Peyer's patch (tissue), 4 donors: ENCODE data around the gene TMEM86B. TPM values are rescaled to one million over a fixed set of nuclear protein-coding genes. Genes with fewer than 3 reads are reported as not detected.

Experiments used
- DNase-seq, 3 donors: peaks; one replicate each; pipeline ENCODE4 v3.0.0-alpha.2; 2017 to 2019
- H3K27ac ChIP-seq, 4 donors: fragments of 200-600 bp; sonication (generic); one replicate each; pipeline ENCODE4 v1.5.1; 2016 to 2019
- H3K27me3 ChIP-seq, 2 donors: fragments of 200-600 bp; sonication (generic); one replicate each; pipeline ENCODE4 v1.5.1; 2019
- H3K36me3 ChIP-seq, 3 donors: fragments of 200-600 bp; sonication (generic); one replicate each; pipeline ENCODE4 v1.5.1; 2016 to 2019
- H3K4me1 ChIP-seq, 4 donors: fragments of 200-600 bp; sonication (generic); one replicate each; pipeline ENCODE4 v1.5.1; 2016 to 2019
- H3K4me3 ChIP-seq, 4 donors: fragments of 200-600 bp; sonication (generic); 1 replicate in 3 of 4; 2 replicates in 1 of 4; pipeline ENCODE4 v1.5.1; 2016 to 2019; ENCODE audit warnings: mild to moderate bottlenecking in 1 of 4
- H3K9me3 ChIP-seq, 4 donors: fragments of 200-600 bp; sonication (generic); one replicate each; pipeline ENCODE4 v1.5.1; 2016 to 2019; ENCODE audit warnings: mild to moderate bottlenecking in 1 of 4
- CTCF ChIP-seq, 6 experiments: fragments of 450-650 bp in 4 of 6; fragments of 200-600 bp in 2 of 6; sonication (generic) in 1 of 6; IDR thresholded peaks; one replicate each; pipeline ENCODE4 v1.5.1; 2017 to 2019; ENCODE audit warnings: antibody characterized with exemption in 6 of 6, mild to moderate bottlenecking in 3 of 6, moderate library complexity in 1 of 6
- POLR2A ChIP-seq, 2 donors: fragments of 450-650 bp; IDR thresholded peaks; one replicate each; pipeline ENCODE4 v1.5.1; 2017; ENCODE audit warnings: antibody characterized with exemption in 2 of 2, mild to moderate bottlenecking in 2 of 2, moderate library complexity in 2 of 2
- total RNA-seq, 4 donors: library from RNA; depleted of rRNA; stranded (reverse); fragments of >200 nt; gene quantifications; one replicate each; pipeline ENCODE4 v1.1.0, GENCODE V29; 2016

Gene TMEM86B
- total RNA-seq, 4 donors from 2014 or later = 9.1 to 39.8 (median 15.1) TPM

- Histone ChIP-seq H3K27ac (no peak overlapping the region), H3K9me3 (no peaks in the 10 kb centered on the region), H3K4me1 (peaks cover 0 to 8% (median 1%) of the 10 kb centered on the region in 4 donors), H3K4me3 (no peak overlapping the region), H3K36me3 (peaks cover 0 to 26% (median 0%) of the 10 kb centered on the region in 3 donors), H3K27me3 (no peaks in the 10 kb centered on the region)
- TF ChIP-seq POLR2A (IDR thresholded peaks at IDR 0.05) = no peak
- no peak for TF ChIP-seq CTCF (IDR thresholded peaks at IDR 0.05)
- no peak for DNase-seq
These were observed 5.1 kb downstream of the TMEM86B start for GRCh38 chr19:55223291-55224037.

- H3K9me3 ChIP-seq = no peaks in the 10 kb centered on the region
These were observed 8.0 kb downstream of the TMEM86B start for GRCh38 chr19:55220525-55220924.

DNA sequence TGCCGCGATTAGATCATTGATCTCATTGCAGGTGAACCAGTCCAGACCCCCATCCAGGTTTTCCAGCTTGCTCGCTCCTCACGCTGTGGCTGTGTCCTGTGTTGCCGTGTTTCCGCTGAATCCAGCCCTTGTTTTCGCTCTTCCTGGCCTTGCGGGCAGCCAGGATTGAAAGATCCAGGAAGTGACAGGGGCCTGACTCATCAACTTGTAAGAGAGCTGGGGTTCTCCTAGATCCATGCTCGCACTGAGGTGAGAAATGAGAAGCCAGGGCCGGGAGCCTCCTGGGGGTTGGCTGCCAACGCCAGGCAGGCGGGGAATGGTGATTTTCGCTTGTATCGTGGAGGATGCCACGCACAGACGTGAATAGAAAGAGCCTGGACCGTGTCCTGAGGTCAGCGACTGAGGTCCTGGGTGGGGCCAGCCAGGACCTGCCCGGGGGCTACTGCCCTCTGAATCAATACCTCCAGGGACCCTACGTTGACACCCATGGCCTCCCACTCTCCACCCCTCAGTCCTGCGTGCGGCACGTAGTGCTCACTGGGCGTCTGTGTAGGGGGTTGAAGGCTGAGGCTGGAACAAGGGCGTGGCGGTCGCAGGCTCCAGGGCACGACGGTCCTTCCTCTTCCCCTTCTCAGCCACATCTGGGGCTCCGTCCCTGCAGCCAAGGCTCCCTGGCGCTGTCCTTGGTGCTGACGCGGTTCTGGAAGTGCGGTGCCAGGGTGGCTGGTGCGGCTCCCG, 11.9 kb downstream of the TMEM86B start:
- H3K9me3 ChIP-seq = peaks cover 0 to 9% (median 4%) of the 10 kb centered on the region in 4 donors
- no peaks in the 10 kb centered on the region for H3K27me3 ChIP-seq
- H3K36me3 ChIP-seq = no peaks in the 10 kb centered on the region
- peak overlapping the region in 3 of 4 donors; percentile 68 to 91 (median 89) for H3K27ac ChIP-seq
- TF ChIP-seq CTCF (IDR thresholded peaks at IDR 0.05) (peak in 2 of 6 experiments; percentile 3 to 21), POLR2A (IDR thresholded peaks at IDR 0.05) (peak; percentile 28 to 68)
- DNase-seq = peak; percentile 25 to 91 (median 89)
- H3K4me3 ChIP-seq = peak overlapping the region in 3 of 4 donors; percentile 27 to 65 (median 61)
- H3K4me1 ChIP-seq = peaks cover 0 to 13% (median 1%) of the 10 kb centered on the region in 4 donors

More at GRCh38 chr19:55220525-55220924, 8.0 kb downstream of the TMEM86B start:
- TF ChIP-seq POLR2A (IDR thresholded peaks at IDR 0.05) = no peak
- no peak for DNase-seq
- H3K36me3 ChIP-seq = no peaks in the 10 kb centered on the region
- no peaks in the 10 kb centered on the region for H3K27me3 ChIP-seq
- H3K4me3 ChIP-seq = no peak overlapping the region
- peaks cover 0 to 13% (median 1%) of the 10 kb centered on the region in 4 donors for H3K4me1 ChIP-seq
- H3K27ac ChIP-seq = no peak overlapping the region

DNA sequence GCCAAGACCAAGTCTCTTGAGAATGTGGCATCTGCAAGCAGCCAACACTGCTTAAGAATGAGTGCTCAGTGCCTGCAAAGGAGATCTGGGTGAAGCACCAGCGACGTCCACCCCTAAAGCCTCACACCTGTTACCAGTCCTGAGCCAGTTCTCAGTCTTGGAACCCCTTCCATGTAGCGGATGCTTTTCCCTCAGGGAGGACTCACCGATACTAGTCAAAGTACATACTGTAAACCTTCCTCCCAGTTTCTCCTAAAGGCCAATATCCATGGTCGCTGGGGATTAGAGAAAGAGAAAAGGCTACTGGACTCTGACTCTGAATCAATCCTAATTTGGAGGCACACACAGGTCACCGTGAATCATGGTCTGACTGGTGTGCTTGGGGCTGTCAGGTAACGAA, 15.0 kb downstream of the TMEM86B start:
- H3K27ac ChIP-seq = no peak overlapping the region
- peaks cover 0 to 23% (median 1%) of the 10 kb centered on the region in 4 donors for H3K4me1 ChIP-seq
- DNase-seq = no peak
- no peak overlapping the region for H3K4me3 ChIP-seq
- no peak for TF ChIP-seq CTCF (IDR thresholded peaks at IDR 0.05)
- no peak for TF ChIP-seq POLR2A (IDR thresholded peaks at IDR 0.05)
- H3K36me3 ChIP-seq = no peaks in the 10 kb centered on the region
- no peaks in the 10 kb centered on the region for H3K27me3 ChIP-seq
- H3K9me3 ChIP-seq = peaks cover 0 to 9% (median 4%) of the 10 kb centered on the region in 4 donors

GRCh38 chr19:55212447-55212846, 16.1 kb downstream of the TMEM86B start:
- Histone ChIP-seq H3K27ac (no peak overlapping the region), H3K9me3 (peaks cover 0 to 9% (median 4%) of the 10 kb centered on the region in 4 donors), H3K36me3 (no peaks in the 10 kb centered on the region), H3K4me1 (peaks cover 0 to 21% (median 1%) of the 10 kb centered on the region in 4 donors), H3K27me3 (no peaks in the 10 kb centered on the region), H3K4me3 (no peak overlapping the region)
- peak in 2 of 3 donors; percentile 69 to 80 for DNase-seq
- TF ChIP-seq POLR2A (IDR thresholded peaks at IDR 0.05) (no peak), CTCF (IDR thresholded peaks at IDR 0.05) (peak in 4 of 6 experiments; percentile 32 to 66 (median 62))
